HG02763 (cell line): ENCODE data around the gene SLC35F1.

Source experiments
- ATAC-seq: cut with Tn5 transposase; IDR thresholded peaks from one replicate; pipeline ENCODE4 v1.9.1; 2021; ENCODE audit warnings: mild to moderate bottlenecking, moderate library complexity; ENCODE audit not compliant: unreplicated experiment

SLC35F1 gene

DNA sequence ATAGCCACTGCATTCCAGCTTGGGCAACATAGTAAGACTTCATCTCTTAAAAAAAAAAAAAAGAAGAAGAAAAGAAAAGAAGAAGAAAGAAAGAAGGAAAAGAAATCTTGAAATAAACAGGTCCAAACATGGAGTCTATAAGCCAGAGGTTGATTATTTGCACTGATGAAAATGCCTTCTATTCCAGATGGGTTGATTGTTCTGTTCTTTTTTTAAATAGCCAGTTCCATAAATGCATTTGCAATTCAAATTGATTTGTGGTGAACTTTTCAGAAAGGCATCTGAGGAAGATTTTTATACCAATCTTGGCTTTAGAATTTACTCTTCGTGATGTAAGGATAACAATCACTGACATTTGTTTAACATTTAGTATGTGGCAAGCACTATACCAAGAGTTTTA is 397.3 kb downstream of the SLC35F1 start:
- no peak for ATAC-seq

DNA sequence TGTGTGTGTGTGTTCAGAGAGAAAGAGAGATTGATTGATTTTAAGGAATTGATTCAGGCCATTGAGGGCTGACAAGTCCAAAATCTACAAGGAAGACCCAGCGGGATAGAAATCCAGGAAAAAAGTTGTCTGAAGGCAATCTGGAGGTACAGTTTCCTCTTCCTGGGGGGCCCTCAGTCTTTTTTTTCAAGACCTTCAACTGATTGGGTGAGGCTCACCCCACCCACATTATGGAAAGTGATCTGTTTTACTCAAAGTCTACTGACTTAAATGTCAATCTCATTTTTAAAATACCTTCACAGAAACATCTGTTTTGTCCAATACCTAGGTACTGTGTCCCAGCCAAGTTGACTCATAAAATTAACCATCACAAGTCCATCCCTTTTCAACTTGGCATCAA is 398.0 kb downstream of the SLC35F1 start:
- no peak for ATAC-seq

DNA sequence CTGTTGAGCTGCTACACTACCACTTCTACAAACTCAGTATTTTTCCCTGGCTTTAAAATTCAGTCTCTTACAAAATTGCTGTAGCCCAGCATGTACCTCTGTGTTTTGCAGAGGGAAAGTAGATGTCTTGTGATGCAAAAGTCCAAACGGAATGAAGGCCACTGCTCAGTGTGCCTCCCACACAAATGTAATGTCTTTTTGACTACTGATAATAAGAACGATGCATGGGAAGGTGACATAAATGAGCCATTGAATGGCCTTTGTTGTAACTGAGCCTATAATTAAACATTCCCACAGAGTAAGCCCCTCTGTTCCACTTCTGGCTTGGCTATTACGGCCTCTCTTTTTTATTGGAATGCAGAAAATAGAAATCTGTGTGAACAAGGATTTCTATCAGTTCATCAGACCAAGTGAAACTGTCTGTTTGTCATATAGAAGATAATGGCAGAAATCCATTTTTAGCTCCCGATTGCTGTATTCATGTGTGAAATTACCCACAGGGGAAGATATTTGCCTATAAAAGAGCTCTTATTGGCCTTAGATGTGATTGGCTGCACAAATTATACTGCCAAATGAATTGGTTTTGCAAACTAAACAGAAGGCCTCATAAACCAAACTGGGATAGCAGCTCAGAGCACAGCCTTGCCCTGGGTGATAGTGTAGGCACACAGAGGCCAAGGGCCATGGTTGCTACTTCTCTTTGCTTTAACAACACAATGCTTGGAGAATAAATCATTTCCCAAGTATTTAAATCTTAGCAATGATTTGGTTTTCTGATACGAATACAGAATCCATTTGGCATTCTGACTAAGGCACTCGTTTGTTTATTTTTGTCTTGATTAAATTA is 399.6 kb downstream of the SLC35F1 start:
- ATAC-seq: no peak

DNA sequence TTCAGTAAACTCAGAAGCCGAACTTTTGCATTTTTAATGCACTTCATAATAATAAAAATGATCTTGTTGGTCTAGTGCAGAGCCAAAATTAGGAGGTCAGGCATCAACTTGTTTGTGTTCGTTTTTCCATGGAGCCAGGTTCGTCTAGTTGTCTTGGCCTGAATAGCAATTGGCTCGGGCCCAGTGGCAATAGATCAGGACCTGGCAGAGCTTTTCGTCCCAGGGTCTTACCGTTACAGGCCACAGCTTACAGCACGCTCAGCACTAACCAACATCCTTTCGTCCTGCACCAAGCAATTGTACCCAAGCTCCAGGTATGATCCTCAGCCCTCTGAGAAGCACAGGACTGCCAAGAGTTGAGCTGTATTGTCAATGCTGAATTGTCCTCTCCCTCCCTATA is 400.5 kb downstream of the SLC35F1 start:
- ATAC-seq: no peak

DNA sequence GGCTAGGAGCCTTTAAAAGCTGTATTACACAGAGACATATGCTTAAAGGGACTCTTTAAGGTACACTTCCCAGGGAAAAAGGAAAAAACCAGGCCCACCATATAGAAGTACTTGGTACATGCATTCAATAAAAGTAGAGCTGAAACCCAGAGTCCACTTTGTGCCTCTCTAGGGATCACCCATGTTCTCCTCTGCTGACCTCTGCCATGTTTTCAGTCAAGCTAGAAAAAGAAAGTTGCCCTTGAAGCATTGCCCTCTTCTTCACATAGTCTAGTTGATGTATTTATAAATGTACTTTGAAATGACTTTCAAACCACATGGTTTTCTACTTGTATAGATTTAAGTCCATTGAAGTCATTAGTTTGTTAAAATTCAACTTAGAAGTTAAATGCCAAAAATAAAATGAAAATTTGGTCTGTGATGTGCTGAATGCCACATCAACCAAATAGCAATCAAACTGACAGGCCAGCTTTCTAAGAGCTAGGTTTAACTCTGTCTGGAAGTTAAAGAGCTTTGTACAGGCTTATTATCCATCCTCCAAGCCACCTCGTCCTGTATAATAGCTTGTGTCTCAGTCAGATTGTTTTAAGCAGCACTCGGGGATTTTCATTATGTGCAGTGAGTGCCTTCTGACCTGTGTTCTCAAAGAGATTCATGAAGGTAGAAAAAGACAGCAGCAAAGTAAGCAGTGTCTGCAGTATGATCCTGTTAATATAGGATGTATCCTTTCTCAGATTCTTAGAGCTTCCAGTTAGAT is 402.5 kb downstream of the SLC35F1 start:
- no peak for ATAC-seq

DNA sequence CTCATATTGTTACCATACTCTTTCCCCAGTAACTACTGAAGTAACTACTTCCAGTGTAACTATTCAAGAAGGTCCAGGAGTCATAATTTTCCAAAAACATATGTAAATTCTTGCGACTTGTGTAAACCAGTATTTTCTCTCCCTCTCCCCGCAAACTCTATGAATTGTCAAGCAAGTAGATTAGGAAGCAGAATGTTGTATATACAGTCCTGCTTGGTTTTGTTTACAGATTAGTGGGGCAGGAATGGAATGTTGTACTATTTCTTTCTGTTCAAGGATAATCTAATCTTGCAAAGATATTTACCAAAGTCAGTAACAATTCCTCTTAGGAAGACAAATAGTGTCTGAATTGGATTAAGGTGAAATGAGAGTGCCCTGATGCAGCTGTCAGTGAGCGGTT is 406.1 kb downstream of the SLC35F1 start:
- ATAC-seq: no peak

DNA sequence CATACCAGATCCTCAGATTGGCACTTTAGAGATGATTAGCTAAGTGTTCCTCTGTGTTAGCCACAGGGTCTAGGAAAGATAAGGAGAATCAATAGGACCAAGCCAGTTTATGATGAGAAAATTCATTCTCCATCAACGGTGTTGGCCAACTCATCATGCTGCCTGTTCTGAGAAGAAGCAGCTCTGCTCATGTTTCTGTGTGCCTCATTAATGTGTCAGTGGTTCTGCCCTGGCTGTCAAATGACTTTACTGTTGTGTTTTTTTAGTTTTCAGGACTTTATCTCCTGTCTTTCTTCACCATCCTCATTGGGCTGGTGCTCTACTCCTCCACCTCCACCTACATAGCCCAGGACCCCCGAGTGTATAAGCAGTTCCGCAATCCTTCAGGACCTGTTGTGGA is 406.7 kb downstream of the SLC35F1 start:
- ATAC-seq: no peak

DNA sequence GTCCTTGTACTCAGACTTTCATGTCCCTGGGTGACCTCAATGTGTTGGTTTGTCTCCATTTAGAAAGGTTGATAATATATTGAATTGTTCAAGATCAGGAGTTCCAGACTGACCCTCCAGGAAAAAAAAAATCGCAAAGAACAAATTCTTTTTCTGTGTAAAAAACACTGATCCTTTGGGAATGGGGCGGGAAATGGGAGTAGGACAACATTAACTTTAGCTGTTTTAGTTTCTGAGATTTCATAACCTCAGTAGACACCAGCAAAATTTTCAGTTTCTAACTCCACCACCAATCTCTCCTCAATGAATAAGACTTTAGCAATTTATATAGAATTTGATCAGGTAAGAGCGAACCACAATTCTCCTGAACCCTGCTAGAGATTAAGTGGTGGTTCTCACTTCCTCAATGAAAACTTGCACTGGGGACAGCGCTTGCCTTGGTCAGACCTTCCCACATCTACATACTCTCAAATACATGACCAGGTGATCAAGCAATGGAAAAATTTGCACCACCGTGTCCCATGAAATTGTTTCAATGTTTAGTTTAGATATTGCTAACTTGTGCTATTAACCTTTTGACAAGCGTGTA is 409.8 kb downstream of the SLC35F1 start:
- ATAC-seq: peak; percentile 51

DNA sequence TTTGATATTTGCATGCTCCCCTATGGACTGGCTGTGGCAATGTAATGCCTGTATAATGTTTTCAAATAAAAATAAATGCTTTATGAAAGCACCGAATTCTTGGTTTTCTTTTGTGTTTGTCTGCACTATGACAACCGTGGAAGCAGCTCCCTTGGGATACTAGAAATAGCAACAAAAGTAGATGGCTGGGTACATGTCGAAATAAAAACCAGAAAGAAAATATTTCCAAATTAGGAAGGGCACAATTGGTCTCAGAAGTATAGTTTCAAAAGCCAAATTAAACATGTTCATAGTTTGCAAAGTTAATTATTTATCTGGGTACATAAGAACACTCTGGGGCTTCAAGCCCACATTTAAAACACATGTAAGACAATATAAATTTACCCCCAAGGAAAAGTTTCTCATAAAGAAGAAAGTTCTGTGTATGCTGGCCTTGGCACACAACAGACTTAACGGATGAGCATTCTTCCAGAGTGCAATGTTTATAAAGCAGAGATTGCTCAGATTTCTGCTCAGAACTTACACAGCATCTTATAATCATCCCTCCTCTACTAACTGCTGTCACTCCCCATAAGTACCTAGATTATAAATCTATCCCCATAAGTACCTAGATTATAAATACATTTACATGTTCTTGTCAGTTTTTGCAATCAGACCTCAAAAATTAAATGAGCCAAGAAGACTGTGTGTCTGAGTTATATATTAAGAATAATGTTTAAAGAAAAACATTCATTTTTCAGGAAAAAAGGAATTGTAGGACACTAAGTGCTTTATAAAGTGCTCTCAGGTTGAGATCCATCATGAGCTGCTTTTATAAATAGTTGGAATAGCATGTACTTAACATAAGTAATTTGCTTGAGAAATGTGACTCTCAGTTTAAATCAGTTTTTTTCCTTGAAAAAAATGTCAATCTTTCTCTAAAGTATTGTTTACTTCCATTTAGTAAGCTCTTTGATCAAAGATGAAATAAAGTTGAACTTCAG is 410.8 kb downstream of the SLC35F1 start:
- no peak for ATAC-seq

DNA sequence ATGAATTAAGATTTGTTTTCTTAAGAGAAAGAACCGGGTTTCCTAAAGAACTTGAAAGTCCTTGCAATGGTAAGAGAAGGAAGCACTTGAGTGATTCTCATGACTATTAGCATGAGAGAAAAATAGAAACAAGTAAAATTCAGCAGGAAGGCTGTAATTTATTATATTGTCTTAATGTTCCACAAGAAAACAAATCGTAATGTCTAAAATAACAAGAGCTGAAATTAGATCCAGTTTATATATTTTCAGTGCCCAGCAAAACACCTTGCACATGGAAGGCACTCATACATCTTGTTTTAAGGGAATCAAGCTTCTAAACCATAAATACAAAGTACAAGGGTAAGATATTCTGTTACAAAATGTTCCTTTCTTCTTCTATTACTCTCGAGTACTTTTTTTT is 411.6 kb downstream of the SLC35F1 start:
- ATAC-seq: no peak

DNA sequence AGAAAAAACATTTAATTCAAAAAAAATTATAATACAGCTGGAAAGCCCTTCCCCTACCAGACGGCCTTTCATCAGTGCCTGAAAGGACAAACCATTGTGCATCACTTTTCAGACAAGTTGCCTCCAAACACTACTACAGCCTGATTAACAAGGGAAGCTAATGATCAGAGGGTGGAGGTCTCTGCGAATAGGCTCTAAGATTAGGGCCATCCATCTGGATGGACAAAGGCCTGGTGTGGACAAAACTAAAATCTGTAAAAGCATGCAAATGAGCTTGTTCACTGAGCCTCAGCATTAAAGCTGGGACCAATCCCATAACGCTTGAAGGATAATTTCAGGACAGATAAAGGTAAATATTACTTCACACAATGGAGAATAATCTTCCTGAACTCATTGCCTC is 412.4 kb downstream of the SLC35F1 start:
- ATAC-seq: no peak

DNA sequence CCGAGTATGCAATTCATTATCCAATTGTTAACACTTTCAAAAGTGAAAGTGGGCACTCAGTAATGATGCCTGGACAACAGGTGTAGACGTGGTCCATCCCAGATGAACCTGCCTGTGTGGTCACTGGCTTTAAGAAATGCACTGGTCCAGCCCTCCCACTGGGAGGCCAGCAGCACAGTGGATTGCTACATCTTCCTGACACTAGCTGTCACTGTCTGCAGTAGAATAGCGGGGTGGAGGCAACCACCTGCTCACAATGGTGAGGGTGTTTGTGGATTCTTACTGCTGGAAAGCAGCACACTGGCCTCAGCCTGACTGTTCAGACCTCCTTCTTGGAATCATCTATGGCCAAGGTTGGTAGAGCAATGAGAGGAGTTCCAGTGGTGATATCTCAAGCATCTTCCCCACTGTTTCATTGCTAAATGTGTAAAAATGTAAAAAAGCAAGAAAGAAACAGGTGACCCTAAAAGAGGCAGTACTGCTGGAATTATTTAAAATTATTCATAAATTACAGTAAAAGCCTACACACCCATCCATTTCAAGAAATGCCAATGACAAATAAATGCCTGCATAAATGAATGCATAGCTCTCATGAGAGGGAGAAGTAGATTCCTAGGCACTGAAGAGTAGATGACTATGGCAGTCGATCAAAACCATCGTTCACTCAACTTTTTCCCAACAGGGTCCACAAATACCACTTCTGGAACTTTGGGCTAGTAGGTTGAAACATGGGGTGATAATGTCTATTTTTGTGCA is 413.0 kb downstream of the SLC35F1 start:
- no peak for ATAC-seq

DNA sequence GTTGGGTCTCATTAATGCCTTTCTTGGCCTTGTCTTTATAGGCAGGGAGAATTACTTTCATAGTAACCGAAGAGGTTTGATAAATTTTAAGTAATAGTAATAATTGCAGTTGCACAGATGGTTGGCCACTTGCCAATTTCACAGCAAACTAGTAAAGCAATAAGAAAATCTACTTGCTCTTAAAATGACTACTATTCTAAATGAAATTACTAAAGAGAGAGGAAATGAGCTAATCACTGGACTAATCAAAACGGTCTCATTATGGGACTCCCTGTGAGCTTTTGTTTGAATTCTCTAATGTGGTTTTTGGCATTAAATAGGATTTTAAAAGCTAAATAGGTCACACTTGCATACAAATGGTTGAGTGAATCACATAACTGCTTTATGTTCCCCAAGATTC is 413.6 kb downstream of the SLC35F1 start:
- ATAC-seq: no peak

DNA sequence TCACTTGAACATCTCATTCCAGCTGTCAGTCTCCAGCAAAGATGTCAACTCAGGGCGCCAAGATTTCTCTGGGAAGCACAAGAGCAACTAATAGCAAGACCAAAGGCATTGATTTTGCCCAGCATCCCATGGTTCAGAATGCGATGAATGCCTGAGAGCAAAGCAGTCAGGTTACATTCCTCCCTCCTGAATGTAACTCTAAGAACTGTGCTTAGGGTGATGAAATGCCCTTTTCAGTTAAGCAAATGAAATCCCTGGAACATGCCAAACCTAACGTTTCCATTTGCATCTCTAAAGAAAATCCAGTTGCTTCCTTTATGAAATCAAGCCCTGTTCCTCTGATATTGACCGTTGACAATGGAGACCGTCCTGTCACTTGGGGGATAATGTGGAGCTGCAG is 417.1 kb downstream of the SLC35F1 start:
- no peak for ATAC-seq

DNA sequence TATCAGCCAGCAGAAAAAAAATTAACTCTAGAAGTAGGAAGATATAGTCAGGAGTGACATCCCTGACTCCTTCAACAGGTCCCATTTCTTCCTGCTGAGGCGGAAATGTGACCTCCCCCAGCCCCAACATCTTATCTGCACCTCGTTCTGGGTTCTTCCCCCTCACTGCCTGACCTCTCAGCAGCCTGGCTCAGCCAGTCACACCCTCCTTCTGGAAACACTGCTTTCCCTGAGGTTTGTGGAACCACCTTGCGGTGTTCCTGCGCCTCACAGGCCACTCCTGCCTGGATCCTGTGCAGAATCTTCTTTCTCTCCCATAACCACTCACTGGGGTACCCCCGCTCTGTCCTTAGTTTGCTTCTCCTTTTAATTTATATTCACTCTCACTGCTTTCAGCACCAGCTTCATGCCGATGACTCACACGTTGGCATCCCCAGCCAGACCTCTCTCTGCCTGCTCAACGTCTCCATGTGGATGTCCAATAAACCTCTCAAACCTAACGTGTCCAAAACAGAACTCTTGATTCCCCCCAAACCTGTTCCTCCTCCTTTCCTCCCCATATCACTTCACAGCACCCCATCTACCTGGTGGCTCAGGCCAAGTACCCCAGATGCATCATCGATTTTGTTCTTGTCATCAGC is 418.3 kb downstream of the SLC35F1 start:
- no peak for ATAC-seq

DNA sequence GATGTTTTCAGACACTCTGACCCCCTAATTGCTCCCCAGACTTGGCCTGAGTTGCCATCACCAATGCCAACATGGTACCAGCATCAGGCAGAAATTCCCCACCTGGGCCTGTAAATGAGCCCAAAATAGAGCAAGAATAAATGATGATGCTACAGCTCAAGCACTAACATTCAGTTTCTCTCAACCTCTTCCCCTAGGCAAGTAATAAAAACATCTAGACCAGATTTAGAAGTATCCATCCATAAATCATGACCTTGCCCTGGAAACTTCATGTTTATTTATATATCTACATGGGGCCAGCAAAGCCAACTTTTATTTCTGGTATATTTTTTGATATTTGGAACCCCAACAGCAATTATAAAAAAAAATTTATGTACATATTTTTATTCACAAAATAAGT is 419.6 kb downstream of the SLC35F1 start:
- no peak for ATAC-seq

DNA sequence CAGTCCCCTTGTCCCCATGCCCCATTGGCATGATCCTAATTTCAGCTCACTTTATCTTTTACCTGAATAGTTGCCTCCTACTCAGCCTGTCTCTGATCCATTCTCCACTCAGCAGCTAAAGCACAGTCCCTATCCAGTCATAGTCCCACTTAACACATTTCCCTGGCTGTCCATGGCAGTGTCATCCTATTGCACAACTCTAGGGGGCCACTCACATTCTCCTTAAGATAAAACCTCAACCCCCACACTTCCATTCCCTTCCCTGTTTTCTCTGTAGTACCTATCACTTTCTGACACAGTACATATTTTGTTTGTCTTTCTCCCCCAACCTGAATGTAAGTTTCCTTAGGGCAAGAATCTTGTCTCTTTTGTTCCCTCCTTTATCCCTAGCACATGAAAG is 420.2 kb downstream of the SLC35F1 start:
- ATAC-seq: no peak

DNA sequence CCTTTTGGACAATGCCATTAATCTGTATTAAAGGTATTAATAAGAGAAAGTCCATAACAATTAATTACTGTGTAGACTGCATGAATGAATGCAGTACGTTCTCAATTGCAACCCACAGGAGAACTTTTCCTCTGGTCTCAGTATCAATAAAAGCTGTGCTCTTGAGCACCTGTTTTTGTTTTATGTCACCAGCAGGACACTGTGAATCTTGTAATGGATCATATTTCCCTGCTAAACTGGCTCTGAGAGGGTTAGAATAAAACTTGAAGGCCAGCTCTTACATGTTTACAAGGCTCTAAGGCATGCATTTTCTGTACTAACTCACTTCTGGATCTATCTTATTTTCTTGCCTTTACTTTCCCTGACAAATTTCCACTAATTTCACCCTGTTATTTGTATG is 426.7 kb downstream of the SLC35F1 start:
- ATAC-seq: no peak

DNA sequence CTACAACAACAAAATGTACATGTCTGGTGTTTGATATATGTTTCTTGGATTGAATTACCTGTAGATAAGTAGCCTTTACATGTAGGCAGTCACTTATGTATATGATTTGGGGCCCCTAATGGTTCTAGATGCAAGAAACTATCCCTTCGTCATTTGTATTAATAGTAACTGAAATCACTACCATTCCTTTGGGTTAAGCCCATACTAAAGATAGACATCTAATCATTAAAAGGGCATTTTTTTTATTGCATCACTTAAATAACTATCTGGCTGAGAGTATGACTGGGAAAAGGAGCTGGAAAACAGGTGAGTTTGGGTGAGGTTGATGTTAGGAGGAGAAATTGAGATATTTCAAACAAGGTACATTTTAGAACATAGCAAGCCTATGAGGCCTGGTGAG is 427.6 kb downstream of the SLC35F1 start:
- no peak for ATAC-seq
